GM21367 (cell line): ENCODE results near the gene ADIRF.
"Not testable (repeated sequence)": the region's sequence is repeated elsewhere in the genome, so short reads cannot be mapped to it uniquely, and the experiment has no call there.

Experiments
- ATAC-seq: cut with Tn5 transposase; IDR thresholded peaks from one replicate; pipeline ENCODE4 v1.9.1; 2021; ENCODE audit not compliant: unreplicated experiment

ADIRF gene

GRCh38 chr10:86976362-86977056 lies 8.2 kb downstream of the ADIRF start:
- no peak for ATAC-seq

- not testable (repeated sequence) for ATAC-seq
These were observed 10.2 kb downstream of the ADIRF start for GRCh38 chr10:86978457-86978856.

- no peak for ATAC-seq
These were observed 11.1 kb downstream of the ADIRF start for GRCh38 chr10:86979296-86979818.

- ATAC-seq, result no peak
These were observed 11.7 kb downstream of the ADIRF start for GRCh38 chr10:86979977-86980448.

GRCh38 chr10:86981020-86981419 lies 12.7 kb downstream of the ADIRF start:
- ATAC-seq, result not testable (repeated sequence)

GRCh38 chr10:86981716-86982115 lies 13.4 kb downstream of the ADIRF start:
- ATAC-seq, result no peak

- ATAC-seq, result not testable (repeated sequence)
These were observed 16.2 kb downstream of the ADIRF start for GRCh38 chr10:86984498-86984897.

GRCh38 chr10:86988520-86988919 lies 20.2 kb downstream of the ADIRF start:
- no peak for ATAC-seq

GRCh38 chr10:86991362-86991761 lies 23.1 kb downstream of the ADIRF start:
- ATAC-seq, result not testable (repeated sequence)

- ATAC-seq, result no peak
These were observed 24.2 kb downstream of the ADIRF start for GRCh38 chr10:86992456-86992855.

GRCh38 chr10:86992929-86993328 lies 24.6 kb downstream of the ADIRF start:
- ATAC-seq, result no peak

GRCh38 chr10:86999802-87000403 lies 31.6 kb downstream of the ADIRF start:
- ATAC-seq, result not testable (repeated sequence)

- no peak for ATAC-seq
These were observed 32.2 kb downstream of the ADIRF start for GRCh38 chr10:87000491-87000890.

- ATAC-seq, result not testable (repeated sequence)
These were observed 38.8 kb downstream of the ADIRF start for GRCh38 chr10:87007124-87007523.

GRCh38 chr10:87007674-87008073 lies 39.4 kb downstream of the ADIRF start:
- not testable (repeated sequence) for ATAC-seq

- not testable (repeated sequence) for ATAC-seq
These were observed 40.0 kb downstream of the ADIRF start for GRCh38 chr10:87008303-87008702.

GRCh38 chr10:87009134-87009696 lies 40.9 kb downstream of the ADIRF start:
- ATAC-seq, result not testable (repeated sequence)

- not testable (repeated sequence) for ATAC-seq
These were observed 45.2 kb downstream of the ADIRF start for GRCh38 chr10:87013528-87013927.

GRCh38 chr10:87014986-87015716 lies 46.9 kb downstream of the ADIRF start:
- ATAC-seq, result not testable (repeated sequence)

GRCh38 chr10:87018127-87018526 lies 49.8 kb downstream of the ADIRF start:
- not testable (repeated sequence) for ATAC-seq

GRCh38 chr10:87019066-87019465 lies 50.8 kb downstream of the ADIRF start:
- not testable (repeated sequence) for ATAC-seq
